ENCODE results near the gene GRM5.

Gene GRM5

DNA sequence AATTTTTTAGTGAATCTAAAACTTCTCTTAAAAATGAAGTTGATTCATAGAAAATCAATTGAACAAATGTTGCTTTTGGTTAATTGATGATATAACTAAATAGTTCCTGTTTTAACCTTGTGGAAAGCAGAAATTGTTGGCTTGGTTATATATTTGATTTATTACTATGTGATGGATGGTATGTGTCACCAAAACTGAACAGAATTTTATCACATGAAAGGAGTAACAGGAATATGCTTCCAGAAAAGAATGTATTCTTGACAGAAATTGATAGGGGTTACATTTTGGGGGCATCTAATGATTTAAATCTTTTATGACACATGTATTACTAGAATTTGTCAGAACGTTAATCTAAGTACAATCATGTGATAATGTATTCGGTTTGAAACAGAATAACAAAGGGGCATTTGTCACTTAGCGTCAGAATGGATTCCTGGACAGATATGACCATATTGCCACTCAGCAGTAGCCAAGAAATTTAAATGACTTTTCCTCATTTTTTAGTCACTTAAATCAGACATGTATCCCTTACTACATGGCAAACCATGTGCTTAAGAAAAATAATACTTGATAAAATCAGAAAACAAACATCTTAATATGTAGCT lies 295.2 kb downstream of the GRM5 start:
- no peak for DNase-seq (ENCODE audit: low read depth, low spot score)
- no peak overlapping the region for H3K27ac ChIP-seq

DNA sequence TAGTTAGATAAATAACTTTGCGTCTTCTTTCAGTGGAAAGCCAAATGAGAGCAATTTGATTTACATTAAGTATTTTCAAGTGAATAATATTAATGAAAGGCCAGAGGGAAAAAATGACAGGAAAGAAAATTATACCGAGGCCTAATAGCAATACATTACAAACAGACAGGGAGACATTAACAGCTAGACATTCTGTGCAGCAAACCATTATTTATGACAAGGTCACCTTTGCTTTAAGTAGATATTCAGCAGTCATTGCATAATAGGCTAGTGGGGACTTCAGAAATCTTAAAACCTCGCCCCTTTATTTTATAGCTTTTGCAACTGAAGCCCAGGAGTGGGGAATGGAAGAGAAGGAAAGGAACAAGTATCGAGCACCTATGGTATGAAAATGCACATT lies 321.6 kb downstream of the GRM5 start:
- no peak overlapping the region for H3K27ac ChIP-seq
- no peak for DNase-seq (ENCODE audit: low read depth, low spot score)

GRCh38 chr11:88739524-88739923 lies 326.3 kb downstream of the GRM5 start:
- no peak overlapping the region for H3K27ac ChIP-seq
- no peak for DNase-seq (ENCODE audit: low read depth, low spot score)

- DNase-seq (ENCODE audit: low read depth, low spot score): peak; percentile 52
- peak overlapping the region; percentile 40 for H3K27ac ChIP-seq
Measured at GRCh38 chr11:88709567-88709966, 356.2 kb downstream of the GRM5 start.

- DNase-seq (ENCODE audit: low read depth, low spot score): no peak
- H3K27ac ChIP-seq: no peak overlapping the region
Measured at GRCh38 chr11:88704485-88704884, 361.3 kb downstream of the GRM5 start.

GRCh38 chr11:88701816-88702215 lies 364.0 kb downstream of the GRM5 start:
- H3K27ac ChIP-seq: no peak overlapping the region
- DNase-seq (ENCODE audit: low read depth, low spot score): no peak

DNA sequence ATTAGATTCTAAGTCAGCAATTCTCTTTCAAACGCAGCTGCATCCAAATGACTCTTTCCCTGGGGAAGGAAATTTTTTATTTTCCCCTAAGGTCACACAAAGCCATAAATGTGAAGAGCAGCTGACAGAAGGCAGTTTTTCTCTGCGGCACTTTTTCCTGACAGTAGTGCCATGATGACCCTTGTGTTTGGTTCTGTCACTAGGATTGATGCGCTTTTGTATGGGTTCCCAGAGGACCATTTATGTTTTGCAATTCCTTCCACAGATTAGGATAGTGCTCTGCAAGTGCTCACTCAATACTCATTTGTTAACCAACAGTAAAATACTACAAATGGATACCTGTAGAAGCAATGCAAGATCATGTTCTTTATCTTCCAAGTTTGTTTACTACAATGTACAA lies 368.6 kb downstream of the GRM5 start:
- no peak for DNase-seq (ENCODE audit: low read depth, low spot score)
- no peak overlapping the region for H3K27ac ChIP-seq

- no peak overlapping the region for H3K27ac ChIP-seq
- no peak for DNase-seq (ENCODE audit: low read depth, low spot score)
Measured at GRCh38 chr11:88695689-88696414, 369.9 kb downstream of the GRM5 start.

- no peak overlapping the region for H3K27ac ChIP-seq
Measured at GRCh38 chr11:88692306-88693086, 373.3 kb downstream of the GRM5 start.

DNA sequence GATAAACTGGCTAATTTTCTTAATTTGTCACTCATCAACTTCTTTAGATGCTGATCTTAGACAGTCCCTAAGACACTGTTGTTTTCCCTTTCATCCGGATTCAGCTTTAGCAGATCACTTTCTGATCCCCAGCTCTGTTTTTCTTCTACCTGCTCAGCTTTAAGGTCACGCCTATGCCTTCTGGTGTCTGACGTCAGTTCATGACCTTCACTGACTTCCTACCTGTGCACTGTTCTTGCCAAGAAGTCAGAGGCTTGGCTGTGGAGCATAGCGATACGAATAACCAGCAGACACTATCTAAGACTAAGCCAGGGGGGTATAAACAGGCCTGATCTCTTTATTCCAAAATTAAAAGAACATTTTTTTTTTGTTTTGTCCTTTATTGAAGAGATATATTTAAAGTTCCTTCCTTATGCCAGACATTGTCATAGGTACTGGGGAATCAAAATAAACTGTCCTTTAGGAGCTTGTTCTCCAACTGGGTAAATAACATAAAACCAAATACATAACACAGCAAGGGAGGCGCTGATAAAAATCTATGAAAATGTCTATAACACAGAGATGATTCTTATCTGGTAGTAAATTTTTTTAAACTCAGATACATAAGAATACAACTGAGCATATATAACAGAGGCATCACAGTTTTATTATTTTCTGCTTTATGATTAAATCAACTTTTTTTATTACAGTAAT lies 376.1 kb downstream of the GRM5 start:
- no peak overlapping the region for H3K27ac ChIP-seq
- DNase-seq (ENCODE audit: low read depth, low spot score): no peak

More at GRCh38 chr11:88692306-88693086, 373.3 kb downstream of the GRM5 start:
- DNase-seq (ENCODE audit: low read depth, low spot score): no peak

DNA sequence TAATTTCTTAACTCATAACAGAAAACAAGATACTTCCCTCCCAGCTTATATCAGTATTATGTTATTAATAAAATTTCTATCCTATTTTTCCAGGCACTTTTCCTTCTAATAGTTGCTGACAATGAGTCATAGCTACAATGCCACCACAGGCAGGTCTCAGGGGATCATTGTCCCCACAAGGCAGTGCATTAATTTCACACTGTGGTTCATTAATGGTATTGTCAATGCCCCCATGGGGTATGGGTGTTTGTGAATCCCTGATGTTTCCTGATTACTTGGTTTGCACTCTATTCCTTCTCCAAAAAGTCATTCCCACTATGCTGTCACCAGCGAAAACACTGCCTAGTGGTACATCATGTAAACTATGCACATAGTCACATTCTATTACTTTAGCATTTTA lies 382.8 kb downstream of the GRM5 start:
- no peak for DNase-seq (ENCODE audit: low read depth, low spot score)
- H3K27ac ChIP-seq: no peak overlapping the region

- peak; percentile 66 for DNase-seq (ENCODE audit: low read depth, low spot score)
- H3K27ac ChIP-seq: peak overlapping the region; percentile 74
Measured at GRCh38 chr11:88680806-88681205, 385.0 kb downstream of the GRM5 start.

DNA sequence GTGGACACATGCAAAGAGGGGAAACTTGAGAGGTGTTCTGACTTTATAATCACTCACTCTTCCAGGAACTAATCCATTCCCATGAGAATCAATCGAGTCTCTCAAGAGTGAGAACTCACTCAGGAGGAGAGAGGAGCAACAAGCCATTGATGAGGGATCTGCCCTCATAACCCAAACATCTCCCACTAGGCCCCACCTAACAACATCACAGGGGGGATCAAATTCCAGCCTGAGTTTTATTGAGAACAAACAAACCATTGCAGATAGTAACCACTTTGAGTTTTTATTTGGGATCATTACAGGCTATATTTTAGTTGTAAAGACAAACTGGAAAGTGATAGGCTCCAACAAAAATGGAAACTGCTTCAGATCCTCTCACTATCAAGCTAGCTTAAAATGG lies 399.4 kb downstream of the GRM5 start:
- no peak for DNase-seq (ENCODE audit: low read depth, low spot score)
- no peak overlapping the region for H3K27ac ChIP-seq

DNA sequence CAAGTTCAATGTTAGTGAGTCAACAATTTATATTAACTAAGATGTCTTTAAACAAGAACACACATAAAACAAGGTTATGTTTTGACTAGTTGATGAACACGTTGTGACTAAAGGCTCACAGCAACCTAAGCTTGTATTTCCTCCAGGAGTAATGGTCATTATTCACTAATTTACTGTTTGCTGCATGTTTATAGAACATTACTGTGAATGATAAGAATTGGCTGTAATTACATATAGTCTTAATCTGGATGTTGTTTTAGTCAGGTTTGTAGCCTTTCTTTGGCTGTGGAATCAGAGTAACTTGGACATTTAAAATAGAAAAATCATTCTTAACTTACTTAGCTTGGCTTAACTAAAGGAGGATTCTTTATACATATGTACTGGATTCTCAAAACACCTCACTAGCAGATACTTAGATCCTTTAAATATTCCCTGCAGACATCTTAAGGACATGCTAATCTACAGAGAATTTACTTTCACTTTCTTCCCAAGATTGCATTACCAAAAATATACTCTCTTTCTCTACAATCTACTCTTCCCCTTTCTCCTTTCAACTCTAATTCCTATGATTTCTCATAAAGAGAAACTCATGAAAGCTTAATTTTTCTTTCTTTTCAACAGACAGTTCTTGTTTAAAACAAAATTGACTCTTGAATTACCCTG lies 408.6 kb downstream of the GRM5 start:
- DNase-seq (ENCODE audit: low read depth, low spot score): no peak
- no peak overlapping the region for H3K27ac ChIP-seq

DNA sequence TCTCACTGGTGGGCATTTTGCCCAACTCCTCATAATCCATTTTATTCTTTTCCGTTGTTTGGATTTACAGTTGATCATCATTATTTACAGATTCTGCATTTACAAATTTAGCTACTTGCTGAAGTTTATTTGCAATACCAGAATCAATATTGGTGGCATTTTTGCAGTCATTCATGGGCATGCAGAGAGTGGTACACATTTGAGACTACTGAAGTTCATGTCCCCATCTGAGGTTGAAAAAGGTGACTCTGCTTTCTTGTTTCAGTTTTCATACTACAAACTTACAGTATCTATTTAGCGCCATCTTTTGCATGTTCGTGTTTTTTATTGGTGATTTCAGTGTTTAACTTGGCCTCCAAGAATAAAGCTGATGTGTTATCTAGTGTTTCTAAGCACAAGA lies 409.5 kb downstream of the GRM5 start:
- no peak overlapping the region for H3K27ac ChIP-seq
- DNase-seq (ENCODE audit: low read depth, low spot score): no peak

GRCh38 chr11:88655656-88656055 lies 410.1 kb downstream of the GRM5 start:
- no peak overlapping the region for H3K27ac ChIP-seq

GRCh38 chr11:88655196-88655595 lies 410.6 kb downstream of the GRM5 start:
- DNase-seq (ENCODE audit: low read depth, low spot score): no peak
- no peak overlapping the region for H3K27ac ChIP-seq

More at GRCh38 chr11:88655656-88656055, 410.1 kb downstream of the GRM5 start:
- DNase-seq (ENCODE audit: low read depth, low spot score): no peak

DNA sequence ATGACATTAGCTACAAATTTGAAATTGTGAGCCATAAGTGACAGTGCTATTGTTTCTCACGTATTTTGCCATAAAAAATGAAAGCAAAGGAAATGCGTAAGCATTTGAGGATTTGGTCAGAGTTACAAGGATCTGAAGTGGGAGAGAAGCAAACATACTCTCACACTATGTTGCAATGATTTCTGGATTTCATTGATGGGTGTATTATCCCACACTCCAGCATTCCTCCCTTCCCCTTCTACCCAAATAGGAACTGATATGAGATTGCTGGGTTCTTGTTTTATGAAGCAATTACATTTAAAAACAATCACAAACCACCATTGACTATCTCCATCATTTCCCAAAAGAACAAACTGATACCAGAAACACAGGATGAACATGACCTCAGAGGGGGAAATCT lies 414.2 kb downstream of the GRM5 start:
- H3K27ac ChIP-seq: no peak overlapping the region
- DNase-seq (ENCODE audit: low read depth, low spot score): no peak

- no peak overlapping the region for H3K27ac ChIP-seq
- DNase-seq (ENCODE audit: low read depth, low spot score): no peak
Measured at GRCh38 chr11:88644724-88645123, 421.1 kb downstream of the GRM5 start.

DNA sequence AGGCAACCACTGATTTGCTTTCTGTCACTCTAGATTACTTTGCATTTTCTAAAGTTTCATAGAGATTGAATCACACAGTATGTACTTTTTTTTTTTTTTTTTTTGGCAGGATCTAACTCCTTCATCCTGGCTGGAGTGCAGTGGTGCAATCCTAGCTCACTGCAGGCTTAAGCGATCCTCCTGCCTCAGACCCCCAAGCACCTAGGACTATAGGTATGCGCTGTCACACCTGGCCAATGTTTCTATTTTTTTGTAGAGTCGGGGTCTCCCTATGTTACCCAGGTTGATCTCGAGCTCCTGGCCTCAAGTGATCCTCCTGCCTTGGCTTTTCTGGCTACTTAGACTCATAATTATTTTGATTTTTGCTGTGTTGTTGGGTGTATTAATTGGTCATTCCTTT lies 433.6 kb downstream of the GRM5 start:
- no peak for DNase-seq (ENCODE audit: low read depth, low spot score)
- no peak overlapping the region for H3K27ac ChIP-seq
